ENCODE results near the gene GRIK1. TPM values are rescaled to one million over a fixed set of nuclear protein-coding genes. Genes with fewer than 3 reads are reported as not detected.

GRIK1 gene
- total RNA-seq, 4 donors from 2014 or later = 0.13 to 0.97 (median 0.38) TPM

DNA sequence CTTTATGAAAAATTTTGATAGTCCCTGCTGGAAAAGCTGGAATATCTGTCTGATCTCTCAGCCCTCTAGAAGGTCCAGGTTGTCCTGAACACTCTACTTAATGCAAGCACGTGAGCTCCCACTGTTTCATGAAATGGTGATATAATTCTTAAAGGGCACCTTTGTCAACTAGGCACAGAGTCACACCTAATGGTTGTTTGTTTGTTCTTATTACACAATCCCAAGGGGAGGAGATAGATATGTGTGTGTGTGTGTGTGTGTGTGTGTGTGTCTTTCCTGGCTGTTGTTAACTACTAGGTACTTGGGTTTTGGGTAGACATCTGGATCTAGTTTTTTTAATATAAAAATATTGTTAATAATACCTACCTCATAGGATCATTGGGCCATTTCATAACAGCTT lies 63.9 kb downstream of the GRIK1 start:
- DNase-seq (ENCODE audit: low spot score in 2 of 2) = no peak
- Histone ChIP-seq H3K36me3 (no peaks in the 10 kb centered on the region), H3K27ac (no peak overlapping the region), H3K4me3 (no peak overlapping the region), H3K4me1 (no peaks in the 10 kb centered on the region), H3K9me3 (no peaks in the 10 kb centered on the region), H3K27me3 (no peaks in the 10 kb centered on the region)
- 79% methylated on average over 1 of the region's 1 CpG for WGBS
- no peak for TF ChIP-seq POLR2AphosphoS5 (IDR thresholded peaks at IDR 0.05)
- no peak for TF ChIP-seq EP300 (IDR thresholded peaks at IDR 0.05)
- TF ChIP-seq CTCF (IDR thresholded peaks at IDR 0.05) = no peak
- no peak for TF ChIP-seq POLR2A (IDR thresholded peaks at IDR 0.05)

DNA sequence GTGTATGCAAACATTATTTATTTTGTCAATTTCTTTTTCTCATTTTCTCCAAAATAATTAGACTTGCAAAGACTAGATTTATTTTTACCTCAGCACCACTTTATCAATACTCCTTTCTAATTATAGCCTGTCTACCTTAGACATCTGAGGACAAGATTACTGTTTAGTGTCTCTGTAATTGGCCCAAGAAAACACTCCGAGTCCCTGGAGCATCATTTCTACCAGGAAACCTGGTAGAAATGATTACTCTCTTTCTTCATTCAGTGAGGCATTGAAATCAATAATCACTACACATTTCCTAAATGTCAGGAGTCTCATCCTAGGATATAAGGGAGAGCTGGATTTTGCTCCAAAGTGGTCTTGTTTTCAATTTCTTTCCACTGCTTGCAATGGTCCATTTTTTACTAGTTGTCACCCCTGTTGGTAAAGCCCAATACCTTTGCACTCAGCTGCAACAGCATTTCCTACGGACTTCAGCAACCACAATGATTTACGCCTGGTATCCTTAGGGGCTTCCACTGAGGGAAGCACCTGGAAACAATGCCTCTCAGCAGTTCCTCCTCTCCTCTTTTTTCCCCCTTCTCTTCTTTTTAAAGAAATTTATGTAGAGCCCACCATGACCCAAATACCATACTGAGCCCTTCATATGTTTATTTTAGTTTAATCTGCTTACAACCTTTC lies 64.6 kb downstream of the GRIK1 start:
- H3K27me3 ChIP-seq = no peaks in the 10 kb centered on the region
- no peaks in the 10 kb centered on the region for H3K9me3 ChIP-seq
- no peak overlapping the region for H3K4me3 ChIP-seq
- WGBS = 61% methylated on average over 3 of the region's 3 CpGs
- no peak for DNase-seq (ENCODE audit: low spot score in 2 of 2)
- TF ChIP-seq POLR2AphosphoS5 (IDR thresholded peaks at IDR 0.05) (no peak), POLR2A (IDR thresholded peaks at IDR 0.05) (no peak), EP300 (IDR thresholded peaks at IDR 0.05) (no peak), CTCF (IDR thresholded peaks at IDR 0.05) (no peak)
- no peaks in the 10 kb centered on the region for H3K4me1 ChIP-seq
- no peak overlapping the region for H3K27ac ChIP-seq
- no peaks in the 10 kb centered on the region for H3K36me3 ChIP-seq

DNA sequence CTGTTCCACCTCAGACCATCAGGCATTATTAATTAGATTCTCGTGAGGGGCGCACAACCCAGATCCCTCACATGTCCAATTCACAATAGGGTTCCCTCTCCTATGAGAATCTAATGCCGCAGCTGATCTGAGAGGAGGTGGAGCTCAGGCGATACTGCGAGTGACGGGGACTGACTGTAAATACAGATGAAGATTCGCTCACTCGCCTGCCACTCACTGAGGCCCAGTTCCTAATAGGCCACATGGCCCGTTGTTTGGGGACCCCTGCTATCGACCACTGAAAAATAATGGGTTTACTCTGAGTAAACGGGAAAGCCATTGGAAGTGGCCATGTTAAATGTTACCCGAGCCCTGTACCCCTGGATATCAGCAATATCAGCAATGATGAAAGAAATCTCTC lies 65.9 kb downstream of the GRIK1 start:
- H3K4me3 ChIP-seq = no peak overlapping the region

DNA sequence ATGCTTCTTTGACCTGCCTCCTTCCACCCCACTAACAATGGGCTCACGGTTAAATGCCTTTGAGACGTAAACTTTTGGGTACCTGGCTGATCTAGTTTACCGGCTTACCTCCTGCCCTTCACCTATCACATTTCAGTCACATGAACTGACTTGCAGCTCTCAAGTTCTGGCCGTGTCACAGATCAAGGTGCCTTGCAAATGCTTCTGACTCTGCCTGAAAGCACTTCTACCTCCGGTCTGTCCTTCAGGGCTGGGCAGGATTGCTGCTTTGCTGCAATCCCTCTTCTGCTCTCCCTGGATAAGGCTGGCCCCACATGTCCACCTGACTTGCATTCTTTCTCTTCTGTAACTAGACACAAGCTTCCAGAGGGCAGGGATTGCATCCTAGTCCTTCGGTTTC lies 69.0 kb downstream of the GRIK1 start:
- H3K27me3 ChIP-seq = no peaks in the 10 kb centered on the region
- 44% methylated on average over 6 of the region's 6 CpGs for WGBS
- no peak for DNase-seq (ENCODE audit: low spot score in 2 of 2)
- no peak overlapping the region for H3K4me3 ChIP-seq
- H3K27ac ChIP-seq = no peak overlapping the region
- no peaks in the 10 kb centered on the region for H3K9me3 ChIP-seq
- no peaks in the 10 kb centered on the region for H3K4me1 ChIP-seq
- H3K36me3 ChIP-seq = no peaks in the 10 kb centered on the region
- no peak for TF ChIP-seq CTCF (IDR thresholded peaks at IDR 0.05)
- no peak for TF ChIP-seq POLR2A (IDR thresholded peaks at IDR 0.05)
- no peak for TF ChIP-seq POLR2AphosphoS5 (IDR thresholded peaks at IDR 0.05)
- no peak for TF ChIP-seq EP300 (IDR thresholded peaks at IDR 0.05)

More for the DNA sequence above, 65.9 kb downstream of the GRIK1 start:
- WGBS = 96% methylated on average over 12 of the region's 12 CpGs
- H3K27me3 ChIP-seq = no peaks in the 10 kb centered on the region
- no peaks in the 10 kb centered on the region for H3K36me3 ChIP-seq
- H3K4me1 ChIP-seq = no peaks in the 10 kb centered on the region
- no peaks in the 10 kb centered on the region for H3K9me3 ChIP-seq
- DNase-seq (ENCODE audit: low spot score in 2 of 2) = no peak
- H3K27ac ChIP-seq = no peak overlapping the region
- no peak for TF ChIP-seq CTCF (IDR thresholded peaks at IDR 0.05)
- no peak for TF ChIP-seq EP300 (IDR thresholded peaks at IDR 0.05)
- no peak for TF ChIP-seq POLR2A (IDR thresholded peaks at IDR 0.05)
- TF ChIP-seq POLR2AphosphoS5 (IDR thresholded peaks at IDR 0.05) = no peak

- Histone ChIP-seq H3K36me3 (no peaks in the 10 kb centered on the region), H3K9me3 (no peaks in the 10 kb centered on the region), H3K4me3 (no peak overlapping the region), H3K27me3 (no peaks in the 10 kb centered on the region), H3K4me1 (no peaks in the 10 kb centered on the region), H3K27ac (no peak overlapping the region)
- TF ChIP-seq EP300 (IDR thresholded peaks at IDR 0.05) = no peak
- no peak for TF ChIP-seq CTCF (IDR thresholded peaks at IDR 0.05)
- no peak for TF ChIP-seq POLR2AphosphoS5 (IDR thresholded peaks at IDR 0.05)
- TF ChIP-seq POLR2A (IDR thresholded peaks at IDR 0.05) = no peak
- no peak for DNase-seq (ENCODE audit: low spot score in 2 of 2)
- 89% methylated on average over 1 of the region's 1 CpG for WGBS
These were observed 72.0 kb downstream of the GRIK1 start for GRCh38 chr21:29867796-29868195.

All from suprapubic skin (tissue), 4 donors.